NCI-H1417 treated with DMSO at 0.1 percent for 48 hours (cell line): ENCODE data around the gene C18orf63.
A peak's percentile ranks its signal among the peaks of the same experiment; 100 is the strongest.

ENCODE experiments used
- DNase-seq: peaks from one replicate; lab custom pipeline; 2025; lab: John Stamatoyannopoulos, UW

Gene C18orf63

GRCh38 chr18:74328206-74328605 lies 12.6 kb downstream of the C18orf63 start:
- no peak for DNase-seq

DNA sequence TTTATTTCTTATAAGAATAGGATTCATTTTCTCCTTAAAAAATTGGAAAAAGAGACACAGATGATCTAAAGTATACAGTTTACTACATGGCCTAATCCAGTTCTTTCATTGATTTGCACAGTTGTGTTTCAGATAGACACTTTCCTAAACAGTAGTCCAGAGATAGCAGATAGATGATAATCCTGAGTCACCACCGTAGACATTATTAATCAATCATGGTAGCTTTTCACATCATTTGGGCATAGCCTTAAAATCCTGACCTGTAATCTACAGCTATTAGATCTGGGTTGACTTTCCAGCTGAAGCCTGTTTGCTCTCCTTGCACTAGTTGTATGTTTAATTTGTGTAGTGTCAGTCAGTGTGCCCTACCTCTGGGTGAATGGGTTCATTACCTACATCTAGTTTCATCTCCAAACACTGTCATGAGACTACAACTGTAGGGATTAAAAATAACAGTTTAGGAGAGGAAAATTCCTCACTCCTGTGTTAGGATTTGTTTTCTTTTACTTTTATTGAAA lies 14.1 kb downstream of the C18orf63 start:
- DNase-seq, result no peak

- DNase-seq, result no peak
These were observed 15.8 kb downstream of the C18orf63 start for GRCh38 chr18:74331404-74331803.

DNA sequence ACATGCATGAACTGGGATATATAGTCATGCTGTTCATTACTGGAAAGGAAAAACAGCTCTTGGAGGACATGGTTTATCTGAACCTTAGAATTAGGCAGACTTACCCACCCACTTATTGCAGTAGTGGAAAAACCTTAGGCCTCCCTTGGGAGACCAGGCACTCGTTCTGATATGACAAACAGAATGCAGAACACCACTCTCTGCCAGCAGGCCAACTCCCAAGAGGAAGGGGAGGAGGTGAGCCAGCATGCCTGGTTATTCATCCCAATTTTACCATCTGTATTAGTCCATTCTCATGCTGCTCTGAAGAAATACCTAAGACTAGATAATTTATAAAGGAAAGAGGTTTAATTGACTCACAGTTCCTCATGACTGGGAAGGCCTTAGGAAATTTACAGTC lies 17.5 kb downstream of the C18orf63 start:
- DNase-seq, result no peak

DNA sequence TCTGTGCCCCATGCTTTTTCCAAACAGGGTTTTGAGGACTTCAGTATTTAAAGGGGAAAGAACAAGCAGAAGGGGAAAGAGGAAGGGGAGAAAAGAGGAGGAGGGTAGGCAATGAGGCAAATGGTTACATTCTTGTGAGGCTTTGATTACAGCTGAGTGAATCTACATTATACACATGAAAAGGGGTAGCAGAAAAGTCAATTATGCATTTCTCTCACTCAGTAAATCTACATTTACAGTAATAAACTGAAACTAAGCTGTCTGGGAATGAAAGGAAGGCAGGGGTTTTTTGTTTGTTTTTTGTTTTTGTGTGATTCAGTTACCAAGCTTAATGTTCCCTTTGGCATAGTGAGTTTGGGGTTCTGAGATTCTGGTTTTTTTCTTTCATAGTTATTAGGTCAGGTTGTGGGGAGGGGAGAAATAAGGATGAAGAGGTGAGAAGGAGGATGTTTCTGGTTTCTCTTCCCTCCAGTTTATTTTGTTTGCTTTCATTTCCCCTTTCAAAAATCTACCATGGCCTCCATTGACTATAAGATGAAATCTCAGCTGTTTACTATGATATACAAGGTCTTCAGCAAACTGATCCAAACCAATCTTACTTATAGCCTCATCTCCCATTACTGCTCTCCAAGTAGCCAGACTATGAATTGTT lies 18.7 kb downstream of the C18orf63 start:
- DNase-seq, result no peak

DNA sequence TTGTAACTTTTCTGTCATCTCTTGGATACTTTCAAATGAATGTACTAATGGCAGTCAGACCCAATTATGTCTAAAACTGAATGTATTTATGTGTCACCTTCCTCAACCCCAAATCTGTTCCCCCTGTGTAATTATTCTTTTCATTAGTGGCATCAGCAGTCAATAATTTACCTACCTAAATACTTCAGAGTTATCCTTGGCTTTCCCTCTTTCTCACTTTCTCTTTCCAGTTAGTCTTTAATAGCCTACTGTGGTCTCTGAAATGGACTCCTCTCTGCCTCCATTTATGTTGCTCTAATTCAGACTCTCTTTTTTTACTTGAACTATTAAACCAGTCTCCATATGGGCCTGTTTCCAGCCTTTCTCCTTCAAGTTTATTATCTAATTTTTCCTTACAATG lies 21.0 kb downstream of the C18orf63 start:
- no peak for DNase-seq

- DNase-seq, result no peak
These were observed 21.7 kb downstream of the C18orf63 start for GRCh38 chr18:74337155-74337911.

DNA sequence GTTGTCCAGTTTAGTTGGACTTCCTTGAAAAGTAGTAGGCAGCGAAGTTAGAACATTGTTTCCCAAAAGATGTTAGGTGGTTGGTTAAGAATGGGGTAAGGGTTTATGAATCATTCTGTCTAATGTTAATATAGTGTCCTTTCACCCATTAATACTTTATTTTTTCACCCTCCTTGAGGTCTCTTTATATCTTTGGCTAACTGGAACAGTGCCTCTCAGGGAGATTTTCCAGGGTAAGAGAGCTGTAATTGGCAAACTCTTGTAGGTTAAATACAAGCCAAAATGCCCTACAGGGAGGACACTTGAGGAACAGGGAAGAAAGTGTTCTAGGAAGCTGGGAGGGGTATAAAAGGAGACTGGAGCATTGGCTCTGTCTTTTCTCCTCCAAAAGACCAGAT lies 22.3 kb downstream of the C18orf63 start:
- DNase-seq, result no peak

GRCh38 chr18:74342416-74343043 lies 26.9 kb downstream of the C18orf63 start:
- DNase-seq, result peak; percentile 37

GRCh38 chr18:74346206-74346605 lies 30.6 kb downstream of the C18orf63 start:
- DNase-seq, result no peak

GRCh38 chr18:74348581-74348980 lies 32.9 kb downstream of the C18orf63 start:
- no peak for DNase-seq

DNA sequence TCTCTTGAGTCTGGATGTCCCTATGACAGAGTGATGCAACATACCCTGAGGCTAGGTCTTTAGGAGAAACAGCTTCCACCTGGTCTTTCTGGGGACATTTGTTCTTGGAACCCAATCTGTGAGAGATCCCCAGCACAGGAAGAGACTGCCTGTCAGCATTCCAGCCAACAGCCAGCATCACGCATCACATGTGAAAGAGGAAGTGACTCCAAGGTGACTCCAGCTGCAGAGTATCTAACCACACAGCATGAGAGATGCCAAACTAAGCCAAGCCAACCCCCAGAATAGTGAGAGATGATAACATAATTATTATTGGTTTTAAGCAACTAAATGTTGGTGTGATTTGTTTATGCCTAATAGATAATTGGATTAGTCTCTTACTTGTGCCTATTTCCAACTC lies 35.7 kb downstream of the C18orf63 start:
- no peak for DNase-seq

GRCh38 chr18:74353169-74353775 lies 37.6 kb downstream of the C18orf63 start:
- DNase-seq, result peak; percentile 26

GRCh38 chr18:74356959-74357358 lies 41.3 kb downstream of the C18orf63 start:
- no peak for DNase-seq

DNA sequence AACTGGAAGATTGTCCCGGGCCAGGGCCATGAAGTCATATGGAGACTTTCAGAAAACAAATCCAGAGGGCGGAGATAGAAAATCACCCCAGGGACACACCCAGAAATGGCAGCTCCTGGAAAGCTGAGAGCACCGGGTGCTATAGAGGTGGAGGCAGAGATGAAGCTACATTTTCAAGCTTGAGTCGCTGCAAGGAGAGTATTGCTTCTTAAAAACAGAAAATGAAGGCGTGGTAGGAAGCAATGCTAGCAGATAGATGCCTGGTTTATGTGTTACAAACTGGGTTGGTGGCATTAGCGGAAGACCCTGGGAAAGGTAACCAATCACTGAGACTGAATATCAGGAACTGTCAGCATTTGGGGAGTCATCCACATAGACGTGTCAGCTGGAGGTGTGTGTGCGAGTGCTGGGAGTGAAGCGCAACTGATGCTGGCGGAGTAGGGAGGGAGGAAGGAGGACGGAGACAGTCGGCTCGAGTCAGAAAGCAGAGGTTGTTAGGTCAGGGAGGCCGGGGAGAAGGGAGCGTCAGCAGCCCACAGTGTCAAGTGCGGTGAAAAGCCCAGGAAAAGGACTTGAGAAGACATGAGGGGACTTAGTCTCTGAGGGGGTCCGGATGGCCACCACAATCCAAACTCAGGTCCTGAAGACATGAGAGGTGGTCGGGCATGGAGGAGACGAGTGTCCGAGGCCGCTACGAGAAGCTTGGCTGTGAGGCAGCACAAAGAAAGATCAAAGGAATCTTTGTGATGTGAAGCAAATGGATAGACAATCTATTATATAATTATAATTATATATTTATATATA lies 45.4 kb downstream of the C18orf63 start:
- no peak for DNase-seq

DNA sequence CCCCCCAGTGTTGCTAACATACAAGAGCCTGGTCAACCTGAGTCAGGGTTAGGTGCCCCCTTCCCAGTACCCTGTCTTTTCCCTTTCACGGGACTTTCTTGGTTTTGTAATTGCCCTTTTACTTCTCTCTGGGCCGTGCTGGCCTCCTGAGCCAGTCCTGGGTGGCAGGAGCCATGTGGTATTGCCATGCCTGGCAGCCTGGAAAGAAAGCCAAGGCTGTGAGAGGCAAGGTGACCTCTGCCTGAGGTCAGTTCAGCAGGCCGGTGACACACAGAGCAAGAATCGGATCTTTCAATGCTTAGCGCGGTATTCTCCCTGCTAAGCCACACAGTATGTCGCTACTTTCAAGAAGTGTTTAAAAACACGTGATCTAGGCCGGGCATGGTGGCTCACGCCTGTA lies 52.3 kb downstream of the C18orf63 start:
- DNase-seq, result no peak

DNA sequence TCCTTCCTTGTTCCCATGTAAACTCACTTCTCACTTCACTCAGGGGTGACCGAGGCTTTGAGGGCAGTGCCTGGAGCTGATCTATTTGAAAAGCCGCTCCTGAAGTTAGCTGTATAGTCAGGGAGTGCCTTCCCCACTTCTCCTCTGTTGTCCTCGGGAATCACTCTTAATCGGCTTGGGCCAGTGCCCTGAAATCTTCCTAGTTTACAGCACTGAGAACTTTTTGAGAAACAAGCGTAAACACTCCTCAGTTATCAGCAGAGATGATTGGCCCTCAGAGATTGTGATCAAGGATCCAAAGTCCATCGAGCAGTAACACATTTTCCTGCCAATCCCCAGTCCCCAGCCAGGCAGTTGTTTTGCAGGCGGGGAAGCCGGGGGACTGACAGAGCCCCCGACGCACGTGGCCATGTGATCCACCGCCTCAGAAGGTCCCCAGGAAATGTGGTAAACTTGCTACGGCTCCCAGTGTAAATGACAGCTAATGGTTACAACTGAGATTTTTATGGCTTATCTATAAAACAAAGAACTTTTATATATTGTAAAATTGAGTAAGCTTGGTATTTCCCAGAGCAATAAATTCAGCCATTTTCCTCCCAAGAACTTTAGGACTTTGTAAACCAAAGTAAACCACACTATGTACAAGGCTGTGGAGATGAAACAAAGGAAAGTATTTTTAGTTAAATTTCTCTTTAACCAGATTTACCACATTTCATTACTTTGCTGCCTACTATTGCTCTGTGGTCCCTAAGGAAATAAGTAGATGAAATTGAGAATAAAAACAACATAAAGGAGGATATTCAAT lies 53.5 kb downstream of the C18orf63 start:
- DNase-seq, result no peak

DNA sequence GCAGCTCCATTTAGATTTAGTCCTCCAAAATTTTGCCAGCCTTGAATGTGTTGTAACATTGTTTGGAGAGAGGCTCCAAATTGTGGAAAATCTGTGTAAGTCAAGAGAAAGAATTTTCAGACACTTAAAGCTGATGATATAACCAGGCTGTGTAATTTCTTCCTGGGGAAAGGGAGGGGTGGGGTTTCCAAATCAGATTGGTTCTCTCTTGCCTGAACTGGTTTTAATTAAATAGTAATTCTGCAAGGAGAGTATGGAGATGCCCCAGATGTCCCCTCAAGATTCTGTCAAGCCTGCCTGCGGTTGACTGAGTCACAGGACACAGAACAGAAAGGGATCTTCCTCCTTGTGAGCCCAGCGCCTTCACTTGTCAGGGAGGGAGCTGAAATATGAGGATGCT lies 54.5 kb downstream of the C18orf63 start:
- DNase-seq, result no peak

DNA sequence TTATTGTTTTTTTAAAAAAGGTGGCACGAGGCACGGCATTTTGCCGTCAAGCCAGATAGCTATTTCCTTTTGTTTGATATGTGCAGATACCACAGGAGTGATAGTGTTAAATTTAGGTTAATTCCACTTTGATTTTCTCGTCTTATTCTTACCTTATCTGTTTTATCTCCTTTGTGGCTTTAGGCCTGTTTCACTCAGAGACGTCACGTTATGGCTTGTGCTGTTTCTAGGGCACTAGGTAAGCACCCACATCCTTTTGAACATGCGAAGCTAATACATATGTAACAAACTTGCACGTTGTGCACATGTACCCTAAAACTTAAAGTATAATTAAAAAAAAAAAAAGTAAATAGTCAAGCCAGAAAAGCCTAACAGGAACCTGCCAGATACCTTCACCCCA lies 57.8 kb downstream of the C18orf63 start:
- DNase-seq, result no peak

DNA sequence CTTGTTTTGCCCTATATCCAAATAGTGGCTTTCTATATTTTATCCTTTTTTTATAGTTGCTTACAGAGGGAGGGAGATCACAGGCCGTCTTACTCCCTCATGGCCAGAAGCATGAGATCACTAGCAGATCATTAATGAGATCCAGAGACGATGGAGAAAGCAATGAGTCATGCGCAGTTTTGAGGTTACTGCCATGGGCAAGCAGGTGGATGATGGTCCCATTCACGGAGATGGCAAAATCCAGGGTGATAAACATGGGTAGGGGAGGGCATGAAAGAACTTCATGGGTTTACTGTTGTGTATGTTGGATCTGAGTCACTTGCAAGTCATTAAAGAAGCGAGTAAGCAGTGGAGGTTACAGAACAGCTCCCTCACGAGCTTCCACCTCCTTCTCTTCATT lies 60.4 kb downstream of the C18orf63 start:
- no peak for DNase-seq

DNA sequence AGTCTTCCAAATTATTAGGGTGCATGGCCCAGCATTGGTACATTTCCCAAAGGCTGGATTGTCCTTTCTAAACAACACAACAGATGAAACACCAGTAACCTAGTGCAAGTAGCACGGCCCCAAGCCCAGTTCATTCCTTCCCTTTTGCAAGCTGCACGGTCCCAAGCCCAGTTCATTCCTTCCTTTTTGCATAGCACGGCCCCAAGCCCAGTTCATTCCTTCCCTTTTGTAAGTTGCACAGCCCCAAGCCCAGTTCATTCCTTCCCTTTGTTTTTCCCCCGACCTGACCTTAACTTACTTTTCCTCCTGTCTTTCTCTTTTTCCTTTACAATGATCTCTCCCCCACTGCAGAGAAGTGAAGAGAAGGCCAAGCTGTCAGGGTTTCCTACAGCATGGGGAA lies 60.9 kb downstream of the C18orf63 start:
- no peak for DNase-seq
